MM.1S (cell line): ENCODE results near the gene XIRP2.

Source experiments
- DNase-seq: peaks from one replicate; pipeline ENCODE4 v3.0.0-alpha.2; 2015
- H2AFZ ChIP-seq: fragments of 300-600 bp; sonication (generic); 2 replicates; pipeline ENCODE4 v1.6.0; 2016; ENCODE audit warnings: antibody characterized with exemption, low read length
- H3F3A ChIP-seq: fragments of 300-600 bp; sonication (generic); 2 replicates; pipeline ENCODE4 v1.6.1; 2016; ENCODE audit warnings: mild to moderate bottlenecking, antibody characterized with exemption, low read length, moderate library complexity, mixed read lengths; ENCODE audit not compliant: insufficient read depth
- H3K27ac ChIP-seq: fragments of 300-600 bp; sonication (generic); 2 replicates; pipeline ENCODE4 v1.5.1; 2016; ENCODE audit warnings: mild to moderate bottlenecking, low read length
- H3K27me3 ChIP-seq: fragments of 300-600 bp; sonication (generic); replicated peaks from 2 replicates; pipeline ENCODE4 v1.6.0; 2016; ENCODE audit warnings: low read length; ENCODE audit not compliant: insufficient read depth
- H3K36me3 ChIP-seq: fragments of 300-600 bp; sonication (generic); replicated peaks from 2 replicates; pipeline ENCODE4 v1.6.1; 2016; ENCODE audit warnings: mild to moderate bottlenecking, low read length, mixed read lengths; ENCODE audit not compliant: insufficient read depth
- H3K4me1 ChIP-seq: fragments of 300-600 bp; sonication (generic); 2 replicates; pipeline ENCODE4 v1.6.1; 2016; ENCODE audit warnings: low read length, mixed read lengths
- H3K4me2 ChIP-seq: fragments of 300-600 bp; sonication (generic); 2 replicates; pipeline ENCODE4 v1.6.0; 2016; ENCODE audit warnings: low read depth, low read length
- H3K4me3 ChIP-seq: fragments of 300-600 bp; sonication (generic); 2 replicates; pipeline ENCODE4 v1.5.1; 2016; ENCODE audit warnings: low read length, mixed read lengths
- H3K79me2 ChIP-seq: fragments of 300-600 bp; sonication (generic); 2 replicates; pipeline ENCODE4 v1.6.1; 2016; ENCODE audit warnings: mixed run types, low read length, mixed read lengths
- H3K9ac ChIP-seq: fragments of 300-600 bp; sonication (generic); 2 replicates; pipeline ENCODE4 v1.6.1; 2016; ENCODE audit warnings: low read length, mixed read lengths
- H3K9me2 ChIP-seq: fragments of 300-600 bp; sonication (generic); replicated peaks from 2 replicates; pipeline ENCODE4 v1.6.1; 2016; ENCODE audit warnings: mild to moderate bottlenecking, low read length, mixed read lengths; ENCODE audit not compliant: insufficient read depth
- H3K9me3 ChIP-seq: fragments of 300-600 bp; sonication (generic); replicated peaks from 2 replicates; pipeline ENCODE4 v1.6.1; 2016; ENCODE audit warnings: mild to moderate bottlenecking, low read length, mixed read lengths; ENCODE audit not compliant: insufficient read depth
- H4K20me1 ChIP-seq: fragments of 300-600 bp; sonication (generic); 2 replicates; pipeline ENCODE4 v1.6.1; 2016; ENCODE audit warnings: mild to moderate bottlenecking, low read length, moderate library complexity, mixed read lengths; ENCODE audit not compliant: insufficient read depth
- CTCF ChIP-seq: fragments of 300-600 bp; sonication (generic); IDR thresholded peaks from 2 replicates; pipeline ENCODE4 v1.5.1; 2016; ENCODE audit warnings: antibody characterized with exemption, low read length, mixed read lengths
- EZH2 ChIP-seq: fragments of 300-600 bp; sonication (generic); optimal IDR thresholded peaks from 2 replicates; pipeline ENCODE3; 2017; ENCODE audit warnings: low read depth, mild to moderate bottlenecking, antibody characterized with exemption, low read length, mixed read lengths
- EZH2phosphoT487 ChIP-seq: fragments of 300-600 bp; sonication (generic); IDR thresholded peaks from 2 replicates; pipeline ENCODE4 v1.6.1; 2018; ENCODE audit warnings: antibody characterized with exemption, low read length

Gene XIRP2

GRCh38 chr2:166932032-166932431 is 43.8 kb downstream of the XIRP2 start:
- H3K9me2 ChIP-seq: no peaks in the 10 kb centered on the region
- H3K4me2 ChIP-seq: no peak overlapping the region
- H4K20me1 ChIP-seq: no peaks in the 10 kb centered on the region
- H3K9ac ChIP-seq: no peak overlapping the region
- no peaks in the 10 kb centered on the region for H3K79me2 ChIP-seq
- H2AFZ ChIP-seq: no peak overlapping the region
- H3K27ac ChIP-seq: no peak overlapping the region
- no peaks in the 10 kb centered on the region for H3K27me3 ChIP-seq
- H3K36me3 ChIP-seq: no peaks in the 10 kb centered on the region
- H3K9me3 ChIP-seq: no peaks in the 10 kb centered on the region
- no peaks in the 10 kb centered on the region for H3K4me1 ChIP-seq
- H3K4me3 ChIP-seq: no peak overlapping the region
- no peak for DNase-seq
- no peaks in the 10 kb centered on the region for H3F3A ChIP-seq
- TF ChIP-seq EZH2phosphoT487 (no peak), CTCF (no peak), EZH2 (no peak)

GRCh38 chr2:166934817-166935216 is 46.5 kb downstream of the XIRP2 start:
- TF ChIP-seq CTCF: no peak
- TF ChIP-seq EZH2phosphoT487: no peak
- no peak for TF ChIP-seq EZH2
- no peaks in the 10 kb centered on the region for H3K36me3 ChIP-seq
- no peak overlapping the region for H3K4me3 ChIP-seq
- no peaks in the 10 kb centered on the region for H3K27me3 ChIP-seq
- no peaks in the 10 kb centered on the region for H3K9me3 ChIP-seq
- no peak overlapping the region for H3K27ac ChIP-seq
- no peak overlapping the region for H3K4me2 ChIP-seq
- H3K9me2 ChIP-seq: no peaks in the 10 kb centered on the region
- DNase-seq: no peak
- H4K20me1 ChIP-seq: no peaks in the 10 kb centered on the region
- H3K9ac ChIP-seq: no peak overlapping the region
- no peaks in the 10 kb centered on the region for H3K4me1 ChIP-seq
- H3F3A ChIP-seq: no peaks in the 10 kb centered on the region
- no peak overlapping the region for H2AFZ ChIP-seq
- no peaks in the 10 kb centered on the region for H3K79me2 ChIP-seq

GRCh38 chr2:166942377-166942776 is 54.1 kb downstream of the XIRP2 start:
- Histone ChIP-seq H3K4me2 (no peak overlapping the region), H2AFZ (no peak overlapping the region)
- TF ChIP-seq EZH2 (no peak), EZH2phosphoT487 (no peak), CTCF (no peak)

GRCh38 chr2:166944909-166945308 is 56.6 kb downstream of the XIRP2 start:
- Histone ChIP-seq H3K4me2 (no peak overlapping the region), H3K4me3 (no peak overlapping the region), H3K27me3 (no peaks in the 10 kb centered on the region), H3F3A (no peaks in the 10 kb centered on the region), H3K9me3 (no peaks in the 10 kb centered on the region), H3K36me3 (no peaks in the 10 kb centered on the region), H3K9me2 (no peaks in the 10 kb centered on the region), H3K9ac (no peak overlapping the region), H3K79me2 (no peaks in the 10 kb centered on the region), H2AFZ (no peak overlapping the region), H3K4me1 (no peaks in the 10 kb centered on the region), H3K27ac (no peak overlapping the region), H4K20me1 (no peaks in the 10 kb centered on the region)
- TF ChIP-seq CTCF (no peak), EZH2 (no peak), EZH2phosphoT487 (no peak)
- DNase-seq: no peak

More at GRCh38 chr2:166942377-166942776, 54.1 kb downstream of the XIRP2 start:
- H3K4me1 ChIP-seq: no peaks in the 10 kb centered on the region
- no peak for DNase-seq
- H3F3A ChIP-seq: no peaks in the 10 kb centered on the region
- no peak overlapping the region for H3K27ac ChIP-seq
- no peaks in the 10 kb centered on the region for H3K9me2 ChIP-seq
- H3K9ac ChIP-seq: no peak overlapping the region
- H3K9me3 ChIP-seq: no peaks in the 10 kb centered on the region
- H3K36me3 ChIP-seq: no peaks in the 10 kb centered on the region
- no peak overlapping the region for H3K4me3 ChIP-seq
- H3K79me2 ChIP-seq: no peaks in the 10 kb centered on the region
- H4K20me1 ChIP-seq: no peaks in the 10 kb centered on the region
- no peaks in the 10 kb centered on the region for H3K27me3 ChIP-seq
